ENCODE data around the gene LMBRD1.

DNA sequence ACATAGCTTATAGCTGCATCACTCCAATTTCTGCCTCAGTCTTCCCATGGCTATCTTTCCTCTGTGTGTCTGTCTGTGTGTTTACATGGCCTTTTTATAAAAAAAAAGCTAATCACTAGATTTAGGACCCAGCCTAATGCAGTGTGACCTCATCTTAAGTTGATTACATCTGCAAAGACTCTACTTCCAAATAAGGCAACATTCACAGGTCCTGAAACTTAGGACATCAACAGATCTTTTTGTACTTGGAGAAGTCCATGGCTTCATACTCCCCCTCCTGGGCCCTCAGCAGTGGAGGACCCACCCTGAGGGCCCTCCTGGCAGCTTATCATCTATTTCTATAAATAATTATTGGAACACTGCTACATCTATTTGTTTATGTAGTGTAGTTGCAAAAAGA lies 146.1 kb downstream of the LMBRD1 start:
- no peak for TF ChIP-seq POLR2AphosphoS5 (IDR thresholded peaks at IDR 0.05)
- TF ChIP-seq, protein P1, sequence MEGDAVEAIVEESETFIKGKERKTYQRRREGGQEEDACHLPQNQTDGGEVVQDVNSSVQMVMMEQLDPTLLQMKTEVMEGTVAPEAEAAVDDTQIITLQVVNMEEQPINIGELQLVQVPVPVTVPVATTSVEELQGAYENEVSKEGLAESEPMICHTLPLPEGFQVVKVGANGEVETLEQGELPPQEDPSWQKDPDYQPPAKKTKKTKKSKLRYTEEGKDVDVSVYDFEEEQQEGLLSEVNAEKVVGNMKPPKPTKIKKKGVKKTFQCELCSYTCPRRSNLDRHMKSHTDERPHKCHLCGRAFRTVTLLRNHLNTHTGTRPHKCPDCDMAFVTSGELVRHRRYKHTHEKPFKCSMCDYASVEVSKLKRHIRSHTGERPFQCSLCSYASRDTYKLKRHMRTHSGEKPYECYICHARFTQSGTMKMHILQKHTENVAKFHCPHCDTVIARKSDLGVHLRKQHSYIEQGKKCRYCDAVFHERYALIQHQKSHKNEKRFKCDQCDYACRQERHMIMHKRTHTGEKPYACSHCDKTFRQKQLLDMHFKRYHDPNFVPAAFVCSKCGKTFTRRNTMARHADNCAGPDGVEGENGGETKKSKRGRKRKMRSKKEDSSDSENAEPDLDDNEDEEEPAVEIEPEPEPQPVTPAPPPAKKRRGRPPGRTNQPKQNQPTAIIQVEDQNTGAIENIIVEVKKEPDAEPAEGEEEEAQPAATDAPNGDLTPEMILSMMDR (IDR thresholded peaks at IDR 0.05): no peak
- no peak for TF ChIP-seq POLR2A (IDR thresholded peaks at IDR 0.05)
